HepG2 (cell line): ENCODE data around the gene HYAL1. TPM values are rescaled to one million over a fixed set of nuclear protein-coding genes. Genes with fewer than 3 reads are reported as not detected.

ENCODE experiments used
- ELF1 ChIP-seq: sonication (generic); formaldehyde crosslinking; IDR thresholded peaks from 2 replicates; pipeline ENCODE4 v1.4.0; 2020; ENCODE audit warnings: missing genetic modification reagents
- EP300 ChIP-seq, 3 experiments: sonication (generic) in 1 of 3; formaldehyde crosslinking in 1 of 3; IDR thresholded peaks; 2 replicates each; pipeline versions ENCODE4 v1.5.1 to v1.6.1; 2011 to 2020; ENCODE audit warnings: low read depth in 2 of 3, low read length in 2 of 3, borderline replicate concordance in 1 of 3, improper control_type of control experiment in 1 of 3, mild to moderate bottlenecking in 1 of 3, missing genetic modification reagents in 1 of 3, moderate library complexity in 1 of 3
- KMT2B ChIP-seq: IDR thresholded peaks from 2 replicates; pipeline ENCODE4 v1.6.1; 2016; ENCODE audit warnings: missing genetic modification reagents, missing compliant biosample characterization
- NPAS2 ChIP-seq: sonication (generic); formaldehyde crosslinking; IDR thresholded peaks from 2 replicates; pipeline ENCODE4 v1.8.0; 2022; ENCODE audit warnings: mild to moderate bottlenecking, missing genetic modification reagents, borderline replicate concordance
- PAX8 ChIP-seq: sonication (generic); formaldehyde crosslinking; IDR thresholded peaks from 2 replicates; pipeline ENCODE4 v1.8.0; 2022; ENCODE audit warnings: mild to moderate bottlenecking, missing genetic modification reagents, borderline replicate concordance
- POGZ ChIP-seq: sonication (generic); formaldehyde crosslinking; IDR thresholded peaks from 2 replicates; pipeline ENCODE4 v1.4.0; 2020; ENCODE audit warnings: mild to moderate bottlenecking, missing genetic modification reagents
- RBAK ChIP-seq: sonication (generic); formaldehyde crosslinking; IDR thresholded peaks from 2 replicates; pipeline ENCODE4 v1.5.1; 2020; ENCODE audit warnings: mild to moderate bottlenecking, missing genetic modification reagents
- ZNF12 ChIP-seq: sonication (generic); formaldehyde crosslinking; IDR thresholded peaks from 2 replicates; pipeline ENCODE4 v1.5.0; 2020; ENCODE audit warnings: missing genetic modification reagents
- ZNF547 ChIP-seq: sonication (generic); formaldehyde crosslinking; IDR thresholded peaks from 2 replicates; pipeline ENCODE4 v1.5.1; 2020; ENCODE audit warnings: mild to moderate bottlenecking, missing genetic modification reagents
- ZNF614 ChIP-seq: IDR thresholded peaks from 2 replicates; pipeline ENCODE4 v1.6.1; 2018; ENCODE audit warnings: missing biosample characterization, missing genetic modification reagents, inconsistent platforms, borderline replicate concordance
- polyA plus RNA-seq, 8 experiments: library from polyadenylated mRNA; depleted of rRNA in 3 of 8; stranded (reverse) in 7 of 8; unstranded in 1 of 8; fragments of >200 nt; fragmentation: Illumina TruSeq in 4 of 8; extraction: Trizol in 4 of 8; gene quantifications; 2 replicates each; pipeline versions ENCODE4 v1.2.1 to v1.2.3, GENCODE V29; 2011 to 2016; ENCODE audit warnings: low read depth in 4 of 8, missing spikeins in 1 of 8, mixed read lengths in 1 of 8; ENCODE audit not compliant: insufficient read depth in 1 of 8
- total RNA-seq, 5 experiments: library from RNA; depleted of rRNA; stranded (reverse); fragments of >200 nt; fragmentation: Illumina TruSeq; extraction: Trizol; gene quantifications; 2 replicates each; pipeline ENCODE4 v1.2.3, GENCODE V29; 2016; ENCODE audit warnings: low read depth in 1 of 5
- TF ChIP-seq, protein P1 (sequence below): sonication (generic); formaldehyde crosslinking; IDR thresholded peaks from 2 replicates; pipeline ENCODE4 v1.4.0; 2020; ENCODE audit warnings: missing genetic modification reagents
- TF ChIP-seq, protein P2 (sequence below): sonication (generic); formaldehyde crosslinking; IDR thresholded peaks from 2 replicates; pipeline ENCODE4 v1.4.0; 2020; ENCODE audit warnings: mild to moderate bottlenecking, missing genetic modification reagents
- TF ChIP-seq, protein P3 (sequence below): sonication (generic); formaldehyde crosslinking; IDR thresholded peaks from 2 replicates; pipeline ENCODE4 v1.4.0; 2020; ENCODE audit warnings: mild to moderate bottlenecking, missing genetic modification reagents
- TF ChIP-seq, protein P4 (sequence below): sonication (generic); formaldehyde crosslinking; IDR thresholded peaks from 2 replicates; pipeline ENCODE4 v1.5.0; 2020; ENCODE audit warnings: missing genetic modification reagents
- TF ChIP-seq, protein P5 (sequence below): sonication (generic); formaldehyde crosslinking; IDR thresholded peaks from 2 replicates; pipeline ENCODE4 v1.5.0; 2020; ENCODE audit warnings: mild to moderate bottlenecking, missing genetic modification reagents

The HYAL1 gene
- total and polyA plus RNA-seq, 2 of the 13 experiments (the other 11 are each of a cell fraction or from before 2014, with no cell fraction given) = 76.5 to 193 TPM

DNA sequence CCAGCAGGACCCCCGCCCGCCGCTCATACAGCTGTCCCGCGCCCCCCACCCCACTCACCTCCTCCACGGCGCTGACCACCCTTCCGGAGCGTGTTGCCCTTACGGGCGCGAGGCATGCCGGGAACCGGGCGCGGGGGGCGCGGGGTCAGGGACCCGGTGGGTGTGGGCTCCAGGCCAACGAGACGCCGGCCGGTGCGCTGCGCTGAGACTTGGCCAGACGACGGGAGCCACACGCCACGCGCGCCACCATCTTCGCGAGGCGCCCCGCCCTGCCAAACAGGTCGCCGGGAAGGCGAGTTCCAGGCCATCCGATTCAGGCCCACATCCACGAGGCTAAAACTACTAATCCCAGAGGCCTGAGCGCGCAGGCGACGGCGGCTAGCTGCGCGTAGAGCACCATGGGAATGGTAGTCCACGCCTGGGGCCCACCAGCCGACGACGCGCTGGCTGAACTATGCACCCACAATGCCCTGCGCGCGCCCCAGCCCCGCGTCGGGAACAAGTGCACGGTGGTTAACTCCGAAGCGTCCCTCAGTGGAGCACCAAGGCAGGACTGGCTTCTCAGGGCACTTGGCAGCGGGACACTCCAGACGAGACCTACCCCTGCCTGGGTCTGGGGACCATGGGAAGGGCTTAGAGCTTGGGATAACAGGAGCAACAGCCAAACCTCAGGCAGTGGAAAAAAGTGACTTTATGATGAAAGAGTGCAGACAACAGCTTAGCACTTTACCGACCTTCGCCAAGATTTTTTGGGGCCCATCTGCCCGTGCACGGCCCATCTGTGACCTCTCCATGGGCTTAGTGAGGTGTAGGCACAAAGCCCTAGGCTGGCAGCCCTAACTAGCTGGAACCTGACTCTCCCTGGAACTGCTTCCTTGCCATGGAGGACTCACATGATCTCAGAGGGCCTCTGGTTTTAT, 11.0 kb downstream of the HYAL1 start, which contains the start of gene IFRD2 (continued):
- TF ChIP-seq, protein P1, sequence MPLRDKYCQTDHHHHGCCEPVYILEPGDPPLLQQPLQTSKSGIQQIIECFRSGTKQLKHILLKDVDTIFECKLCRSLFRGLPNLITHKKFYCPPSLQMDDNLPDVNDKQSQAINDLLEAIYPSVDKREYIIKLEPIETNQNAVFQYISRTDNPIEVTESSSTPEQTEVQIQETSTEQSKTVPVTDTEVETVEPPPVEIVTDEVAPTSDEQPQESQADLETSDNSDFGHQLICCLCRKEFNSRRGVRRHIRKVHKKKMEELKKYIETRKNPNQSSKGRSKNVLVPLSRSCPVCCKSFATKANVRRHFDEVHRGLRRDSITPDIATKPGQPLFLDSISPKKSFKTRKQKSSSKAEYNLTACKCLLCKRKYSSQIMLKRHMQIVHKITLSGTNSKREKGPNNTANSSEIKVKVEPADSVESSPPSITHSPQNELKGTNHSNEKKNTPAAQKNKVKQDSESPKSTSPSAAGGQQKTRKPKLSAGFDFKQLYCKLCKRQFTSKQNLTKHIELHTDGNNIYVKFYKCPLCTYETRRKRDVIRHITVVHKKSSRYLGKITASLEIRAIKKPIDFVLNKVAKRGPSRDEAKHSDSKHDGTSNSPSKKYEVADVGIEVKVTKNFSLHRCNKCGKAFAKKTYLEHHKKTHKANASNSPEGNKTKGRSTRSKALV (CRISPR knock-in tag) = no peak; the same call in 1 of the 2 replicates
- TF ChIP-seq NPAS2 (CRISPR knock-in tag) = no peak
- no peak; the same call in 1 of the 2 replicates for TF ChIP-seq ZNF614 (CRISPR knock-in tag)
- TF ChIP-seq KMT2B = no peak
- TF ChIP-seq ZNF12 = no peak
- peak; percentile 53 for TF ChIP-seq POGZ (CRISPR knock-in tag)
- TF ChIP-seq, protein P2, sequence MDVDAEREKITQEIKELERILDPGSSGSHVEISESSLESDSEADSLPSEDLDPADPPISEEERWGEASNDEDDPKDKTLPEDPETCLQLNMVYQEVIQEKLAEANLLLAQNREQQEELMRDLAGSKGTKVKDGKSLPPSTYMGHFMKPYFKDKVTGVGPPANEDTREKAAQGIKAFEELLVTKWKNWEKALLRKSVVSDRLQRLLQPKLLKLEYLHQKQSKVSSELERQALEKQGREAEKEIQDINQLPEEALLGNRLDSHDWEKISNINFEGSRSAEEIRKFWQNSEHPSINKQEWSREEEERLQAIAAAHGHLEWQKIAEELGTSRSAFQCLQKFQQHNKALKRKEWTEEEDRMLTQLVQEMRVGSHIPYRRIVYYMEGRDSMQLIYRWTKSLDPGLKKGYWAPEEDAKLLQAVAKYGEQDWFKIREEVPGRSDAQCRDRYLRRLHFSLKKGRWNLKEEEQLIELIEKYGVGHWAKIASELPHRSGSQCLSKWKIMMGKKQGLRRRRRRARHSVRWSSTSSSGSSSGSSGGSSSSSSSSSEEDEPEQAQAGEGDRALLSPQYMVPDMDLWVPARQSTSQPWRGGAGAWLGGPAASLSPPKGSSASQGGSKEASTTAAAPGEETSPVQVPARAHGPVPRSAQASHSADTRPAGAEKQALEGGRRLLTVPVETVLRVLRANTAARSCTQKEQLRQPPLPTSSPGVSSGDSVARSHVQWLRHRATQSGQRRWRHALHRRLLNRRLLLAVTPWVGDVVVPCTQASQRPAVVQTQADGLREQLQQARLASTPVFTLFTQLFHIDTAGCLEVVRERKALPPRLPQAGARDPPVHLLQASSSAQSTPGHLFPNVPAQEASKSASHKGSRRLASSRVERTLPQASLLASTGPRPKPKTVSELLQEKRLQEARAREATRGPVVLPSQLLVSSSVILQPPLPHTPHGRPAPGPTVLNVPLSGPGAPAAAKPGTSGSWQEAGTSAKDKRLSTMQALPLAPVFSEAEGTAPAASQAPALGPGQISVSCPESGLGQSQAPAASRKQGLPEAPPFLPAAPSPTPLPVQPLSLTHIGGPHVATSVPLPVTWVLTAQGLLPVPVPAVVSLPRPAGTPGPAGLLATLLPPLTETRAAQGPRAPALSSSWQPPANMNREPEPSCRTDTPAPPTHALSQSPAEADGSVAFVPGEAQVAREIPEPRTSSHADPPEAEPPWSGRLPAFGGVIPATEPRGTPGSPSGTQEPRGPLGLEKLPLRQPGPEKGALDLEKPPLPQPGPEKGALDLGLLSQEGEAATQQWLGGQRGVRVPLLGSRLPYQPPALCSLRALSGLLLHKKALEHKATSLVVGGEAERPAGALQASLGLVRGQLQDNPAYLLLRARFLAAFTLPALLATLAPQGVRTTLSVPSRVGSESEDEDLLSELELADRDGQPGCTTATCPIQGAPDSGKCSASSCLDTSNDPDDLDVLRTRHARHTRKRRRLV (CRISPR knock-in tag) = no peak
- peak in 1 of 2 experiments; percentile 44; a peak in 2 of 4 replicates for TF ChIP-seq EP300 (IDR thresholded peaks at IDR 0.05; ENCODE audit: low read depth in 2 of 2, low read length in 2 of 2)
- no peak for TF ChIP-seq EP300 (CRISPR knock-in tag; IDR thresholded peaks at IDR 0.05; ENCODE audit: borderline replicate concordance)
- TF ChIP-seq RBAK (CRISPR knock-in tag) = no peak
- TF ChIP-seq ELF1 (CRISPR knock-in tag) = peak; percentile 77
- peak; percentile 63; the same call in 1 of the 2 replicates for TF ChIP-seq ZNF547 (CRISPR knock-in tag)
- TF ChIP-seq, protein P3, sequence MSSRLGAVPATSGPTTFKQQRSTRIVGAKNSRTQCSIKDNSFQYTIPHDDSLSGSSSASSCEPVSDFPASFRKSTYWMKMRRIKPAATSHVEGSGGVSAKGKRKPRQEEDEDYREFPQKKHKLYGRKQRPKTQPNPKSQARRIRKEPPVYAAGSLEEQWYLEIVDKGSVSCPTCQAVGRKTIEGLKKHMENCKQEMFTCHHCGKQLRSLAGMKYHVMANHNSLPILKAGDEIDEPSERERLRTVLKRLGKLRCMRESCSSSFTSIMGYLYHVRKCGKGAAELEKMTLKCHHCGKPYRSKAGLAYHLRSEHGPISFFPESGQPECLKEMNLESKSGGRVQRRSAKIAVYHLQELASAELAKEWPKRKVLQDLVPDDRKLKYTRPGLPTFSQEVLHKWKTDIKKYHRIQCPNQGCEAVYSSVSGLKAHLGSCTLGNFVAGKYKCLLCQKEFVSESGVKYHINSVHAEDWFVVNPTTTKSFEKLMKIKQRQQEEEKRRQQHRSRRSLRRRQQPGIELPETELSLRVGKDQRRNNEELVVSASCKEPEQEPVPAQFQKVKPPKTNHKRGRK (CRISPR knock-in tag) = no peak
- no peak for TF ChIP-seq PAX8
- TF ChIP-seq, protein P4, sequence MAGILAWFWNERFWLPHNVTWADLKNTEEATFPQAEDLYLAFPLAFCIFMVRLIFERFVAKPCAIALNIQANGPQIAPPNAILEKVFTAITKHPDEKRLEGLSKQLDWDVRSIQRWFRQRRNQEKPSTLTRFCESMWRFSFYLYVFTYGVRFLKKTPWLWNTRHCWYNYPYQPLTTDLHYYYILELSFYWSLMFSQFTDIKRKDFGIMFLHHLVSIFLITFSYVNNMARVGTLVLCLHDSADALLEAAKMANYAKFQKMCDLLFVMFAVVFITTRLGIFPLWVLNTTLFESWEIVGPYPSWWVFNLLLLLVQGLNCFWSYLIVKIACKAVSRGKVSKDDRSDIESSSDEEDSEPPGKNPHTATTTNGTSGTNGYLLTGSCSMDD (CRISPR knock-in tag) = no peak
- TF ChIP-seq, protein P5, sequence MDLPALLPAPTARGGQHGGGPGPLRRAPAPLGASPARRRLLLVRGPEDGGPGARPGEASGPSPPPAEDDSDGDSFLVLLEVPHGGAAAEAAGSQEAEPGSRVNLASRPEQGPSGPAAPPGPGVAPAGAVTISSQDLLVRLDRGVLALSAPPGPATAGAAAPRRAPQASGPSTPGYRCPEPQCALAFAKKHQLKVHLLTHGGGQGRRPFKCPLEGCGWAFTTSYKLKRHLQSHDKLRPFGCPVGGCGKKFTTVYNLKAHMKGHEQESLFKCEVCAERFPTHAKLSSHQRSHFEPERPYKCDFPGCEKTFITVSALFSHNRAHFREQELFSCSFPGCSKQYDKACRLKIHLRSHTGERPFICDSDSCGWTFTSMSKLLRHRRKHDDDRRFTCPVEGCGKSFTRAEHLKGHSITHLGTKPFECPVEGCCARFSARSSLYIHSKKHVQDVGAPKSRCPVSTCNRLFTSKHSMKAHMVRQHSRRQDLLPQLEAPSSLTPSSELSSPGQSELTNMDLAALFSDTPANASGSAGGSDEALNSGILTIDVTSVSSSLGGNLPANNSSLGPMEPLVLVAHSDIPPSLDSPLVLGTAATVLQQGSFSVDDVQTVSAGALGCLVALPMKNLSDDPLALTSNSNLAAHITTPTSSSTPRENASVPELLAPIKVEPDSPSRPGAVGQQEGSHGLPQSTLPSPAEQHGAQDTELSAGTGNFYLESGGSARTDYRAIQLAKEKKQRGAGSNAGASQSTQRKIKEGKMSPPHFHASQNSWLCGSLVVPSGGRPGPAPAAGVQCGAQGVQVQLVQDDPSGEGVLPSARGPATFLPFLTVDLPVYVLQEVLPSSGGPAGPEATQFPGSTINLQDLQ (CRISPR knock-in tag) = no peak
